K562 (cell line): ENCODE measurements around the gene ZNHIT3. TPM values are rescaled to one million over a fixed set of nuclear protein-coding genes. Genes with fewer than 3 reads are reported as not detected.

Experiments
- ARNT ChIP-seq, 2 experiments: fragments of 450-650 bp; IDR thresholded peaks; 2 replicates each; pipeline ENCODE4 v1.6.1; 2016; ENCODE audit warnings: mild to moderate bottlenecking in 1 of 2
- CBX3 ChIP-seq, 2 experiments: IDR thresholded peaks; 1 replicate in 1 of 2; 2 replicates in 1 of 2; pipeline ENCODE4 v1.6.1; 2012; ENCODE audit warnings: inconsistent platforms in 2 of 2, low read length in 2 of 2, borderline replicate concordance in 1 of 2, control low read depth in 1 of 2
- CHD4 ChIP-seq: fragments of 200-600 bp; sonication (generic); IDR thresholded peaks from 3 replicates; pipeline ENCODE4 v1.6.1; 2012; ENCODE audit warnings: low read depth, mild to moderate bottlenecking, mixed read lengths, low read length, inconsistent platforms; ENCODE audit not compliant: insufficient read depth, insufficient replicate concordance, poor library complexity, severe bottlenecking
- CREM ChIP-seq: IDR thresholded peaks from 2 replicates; pipeline ENCODE4 v1.6.1; 2014; ENCODE audit warnings: antibody characterized with exemption, low read depth
- CTBP1 ChIP-seq: fragments of 450-650 bp; IDR thresholded peaks from 2 replicates; pipeline ENCODE4 v1.6.1; 2016; ENCODE audit warnings: borderline replicate concordance
- FOXM1 ChIP-seq, 2 experiments: fragments of 450-650 bp in 1 of 2; sonication (generic) in 1 of 2; formaldehyde crosslinking in 1 of 2; IDR thresholded peaks; 2 replicates each; pipeline versions ENCODE4 v1.6.1 to v1.9.0; 2017 to 2022; ENCODE audit warnings: low read depth in 2 of 2, mild to moderate bottlenecking in 2 of 2, missing genetic modification reagents in 1 of 2, moderate library complexity in 1 of 2
- HDAC1 ChIP-seq, 2 experiments: fragments of 450-650 bp; IDR thresholded peaks; 2 replicates each; pipeline ENCODE4 v1.6.1; 2016 to 2017; ENCODE audit warnings: inconsistent platforms in 1 of 2, mild to moderate bottlenecking in 1 of 2, moderate library complexity in 1 of 2
- HNRNPLL ChIP-seq: fragments of 200-400 bp; formaldehyde crosslinking; IDR thresholded peaks from 2 replicates; pipeline ENCODE4 v1.6.1; 2017; ENCODE audit warnings: low read length, low read depth, mild to moderate bottlenecking; ENCODE audit not compliant: poor library complexity, severe bottlenecking
- KDM1A ChIP-seq, 2 experiments: fragments of 450-650 bp; IDR thresholded peaks; 2 replicates each; pipeline ENCODE4 v1.6.1; 2016; ENCODE audit warnings: mild to moderate bottlenecking in 2 of 2
- MEIS2 ChIP-seq: fragments of 450-650 bp; IDR thresholded peaks from 2 replicates; pipeline ENCODE4 v1.6.1; 2014; ENCODE audit warnings: mild to moderate bottlenecking; ENCODE audit not compliant: partially characterized antibody
- NFXL1 ChIP-seq: fragments of 450-650 bp; formaldehyde crosslinking; IDR thresholded peaks from 2 replicates; pipeline ENCODE4 v1.4.0; 2021; ENCODE audit warnings: mild to moderate bottlenecking
- PHF20 ChIP-seq: fragments of 450-650 bp; IDR thresholded peaks from 2 replicates; pipeline ENCODE4 v1.6.1; 2018; ENCODE audit not compliant: partially characterized antibody
- RNF2 ChIP-seq: sonication (generic); IDR thresholded peaks from 2 replicates; pipeline ENCODE4 v1.6.1; 2016
- TAF1 ChIP-seq: IDR thresholded peaks from 2 replicates; pipeline ENCODE4 v1.6.1; 2011; ENCODE audit warnings: mild to moderate bottlenecking, low read length, moderate library complexity; ENCODE audit not compliant: insufficient read depth, control insufficient read depth, severe bottlenecking; ENCODE audit errors: extremely low read depth
- TEAD4 ChIP-seq, 2 experiments: sonication (generic) in 1 of 2; formaldehyde crosslinking in 1 of 2; IDR thresholded peaks; 2 replicates each; pipeline versions ENCODE4 v1.6.1 to v1.8.0; 2012 to 2022; ENCODE audit warnings: borderline replicate concordance in 1 of 2, inconsistent platforms in 1 of 2, low read length in 1 of 2, mild to moderate bottlenecking in 1 of 2, missing genetic modification reagents in 1 of 2
- ZBTB8A ChIP-seq: fragments of 450-650 bp; IDR thresholded peaks from 2 replicates; pipeline ENCODE4 v1.6.1; 2018; ENCODE audit warnings: mild to moderate bottlenecking, moderate library complexity; ENCODE audit not compliant: partially characterized antibody
- ZNF518B ChIP-seq: fragments of 250-450 bp; sonication (Bioruptor Pico); IDR thresholded peaks from 2 replicates; pipeline ENCODE4 v1.5.0; 2021; ENCODE audit warnings: mild to moderate bottlenecking, moderate library complexity
- polyA plus RNA-seq, 8 experiments: library from polyadenylated mRNA; depleted of rRNA in 4 of 8; stranded (reverse) in 5 of 8; unstranded in 3 of 8; fragments of >200 nt; fragmentation: Nextera tagmentation in 2 of 8; fragmentation: Illumina TruSeq in 1 of 8; extraction: Ambion mirVana in 2 of 8; extraction: Trizol in 1 of 8; gene quantifications; 2 replicates each; pipeline versions ENCODE4 v1.2.1 to v1.2.3, GENCODE V29; 2011 to 2014; ENCODE audit warnings: inconsistent platforms in 1 of 8, missing spikeins in 1 of 8
- total RNA-seq, 7 experiments: library from RNA; depleted of rRNA in 6 of 7; stranded (reverse); fragments of >200 nt in 6 of 7; fragmentation: Illumina TruSeq in 2 of 7; extraction: Trizol in 2 of 7; gene quantifications; 2 replicates each; pipeline versions ENCODE4 v1.2.1 to v1.2.3, GENCODE V29; 2011 to 2021; ENCODE audit warnings: low replicate concordance in 1 of 7
- TF ChIP-seq, protein P1 (sequence below): sonication (generic); formaldehyde crosslinking; IDR thresholded peaks from 2 replicates; pipeline ENCODE4 v1.8.0; 2022; ENCODE audit warnings: mild to moderate bottlenecking, missing genetic modification reagents

Gene ZNHIT3
- total and polyA plus RNA-seq, 9 of the 15 experiments (the other 6 are each of a cell fraction or from before 2014, with no cell fraction given) = 45.0 to 300 (median 88.4) TPM

DNA sequence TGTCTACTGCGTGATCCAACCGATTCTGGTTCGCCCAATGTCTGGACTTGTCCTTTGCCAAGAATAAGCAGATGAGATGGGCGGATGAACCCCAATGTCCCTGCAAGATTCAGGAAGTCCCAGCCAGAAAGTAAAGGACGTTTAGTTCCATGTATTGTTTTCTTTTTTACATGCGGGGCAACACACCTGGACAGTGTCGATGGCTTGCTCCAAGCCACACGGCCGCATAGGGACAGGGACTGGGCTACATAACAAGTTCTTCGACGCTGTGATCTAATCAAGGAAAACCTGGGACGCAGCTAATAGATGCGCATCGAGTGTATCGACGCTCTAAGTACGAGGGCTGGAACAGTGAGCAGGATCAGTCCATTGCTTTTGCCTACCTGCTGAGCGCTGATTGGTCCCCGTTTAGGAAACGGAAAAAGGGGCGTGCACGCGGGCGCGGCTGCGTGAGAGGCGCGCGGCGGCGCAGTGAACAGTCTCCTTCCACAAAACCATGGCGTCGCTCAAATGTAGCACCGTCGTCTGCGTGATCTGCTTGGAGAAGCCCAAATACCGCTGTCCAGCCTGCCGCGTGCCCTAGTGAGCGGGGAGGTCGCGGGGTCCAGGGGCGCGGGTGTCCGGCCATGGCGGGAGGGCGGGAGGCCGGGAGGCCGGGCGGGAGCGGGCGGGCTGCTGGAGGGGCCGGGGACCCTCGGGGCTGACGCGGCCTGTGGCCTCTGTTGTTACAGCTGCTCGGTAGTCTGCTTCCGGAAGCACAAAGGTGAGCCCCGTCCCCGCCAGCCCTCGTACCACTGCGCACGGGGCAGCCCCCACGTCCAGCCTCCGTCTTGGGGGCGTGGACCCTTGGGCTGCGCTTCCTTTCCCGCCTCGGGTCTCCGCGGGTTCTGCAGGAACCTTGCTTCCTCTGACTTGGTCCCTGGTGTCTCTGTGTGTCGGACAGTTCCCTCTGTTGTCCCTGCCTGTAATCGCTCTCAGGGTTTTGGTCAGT lies at the start of gene ZNHIT3 (continued):
- TF ChIP-seq CHD4 (no peak), RNF2 (peak; percentile 51; the same call in 1 of the 2 replicates), MEIS2 (peak; percentile 42), CTBP1 (peak; percentile 95), FOXM1 (IDR thresholded peaks at IDR 0.05; ENCODE audit: low read depth) (peak; percentile 59; the same call in 1 of the 2 replicates), FOXM1 (CRISPR knock-in tag; IDR thresholded peaks at IDR 0.05; ENCODE audit: low read depth) (no peak), ZBTB8A (no peak), TEAD4 (IDR thresholded peaks at IDR 0.05; ENCODE audit: low read length) (no peak), TEAD4 (CRISPR knock-in tag; IDR thresholded peaks at IDR 0.05; ENCODE audit: borderline replicate concordance) (no peak), CBX3 (IDR thresholded peaks at IDR 0.05; ENCODE audit: borderline replicate concordance in 1 of 2, low read length in 2 of 2) (0 out of 3 replicates have a peak, but pooled peaks of 1 of the 2 experiments have one; percentile 52), ZNF518B (CRISPR knock-in tag) (no peak), PHF20 (peak; percentile 86), CREM (peak; percentile 90), KDM1A (IDR thresholded peaks at IDR 0.05) (peak in 1 of 2 experiments; percentile 56; a peak in 2 of 4 replicates), HNRNPLL (peak; percentile 91), ARNT (IDR thresholded peaks at IDR 0.05) (no peak), NFXL1 (no peak), HDAC1 (IDR thresholded peaks at IDR 0.05) (peak in 1 of 2 experiments; percentile 77; a peak in 2 of 4 replicates), TAF1 (peak; percentile 70)
- TF ChIP-seq, protein P1, sequence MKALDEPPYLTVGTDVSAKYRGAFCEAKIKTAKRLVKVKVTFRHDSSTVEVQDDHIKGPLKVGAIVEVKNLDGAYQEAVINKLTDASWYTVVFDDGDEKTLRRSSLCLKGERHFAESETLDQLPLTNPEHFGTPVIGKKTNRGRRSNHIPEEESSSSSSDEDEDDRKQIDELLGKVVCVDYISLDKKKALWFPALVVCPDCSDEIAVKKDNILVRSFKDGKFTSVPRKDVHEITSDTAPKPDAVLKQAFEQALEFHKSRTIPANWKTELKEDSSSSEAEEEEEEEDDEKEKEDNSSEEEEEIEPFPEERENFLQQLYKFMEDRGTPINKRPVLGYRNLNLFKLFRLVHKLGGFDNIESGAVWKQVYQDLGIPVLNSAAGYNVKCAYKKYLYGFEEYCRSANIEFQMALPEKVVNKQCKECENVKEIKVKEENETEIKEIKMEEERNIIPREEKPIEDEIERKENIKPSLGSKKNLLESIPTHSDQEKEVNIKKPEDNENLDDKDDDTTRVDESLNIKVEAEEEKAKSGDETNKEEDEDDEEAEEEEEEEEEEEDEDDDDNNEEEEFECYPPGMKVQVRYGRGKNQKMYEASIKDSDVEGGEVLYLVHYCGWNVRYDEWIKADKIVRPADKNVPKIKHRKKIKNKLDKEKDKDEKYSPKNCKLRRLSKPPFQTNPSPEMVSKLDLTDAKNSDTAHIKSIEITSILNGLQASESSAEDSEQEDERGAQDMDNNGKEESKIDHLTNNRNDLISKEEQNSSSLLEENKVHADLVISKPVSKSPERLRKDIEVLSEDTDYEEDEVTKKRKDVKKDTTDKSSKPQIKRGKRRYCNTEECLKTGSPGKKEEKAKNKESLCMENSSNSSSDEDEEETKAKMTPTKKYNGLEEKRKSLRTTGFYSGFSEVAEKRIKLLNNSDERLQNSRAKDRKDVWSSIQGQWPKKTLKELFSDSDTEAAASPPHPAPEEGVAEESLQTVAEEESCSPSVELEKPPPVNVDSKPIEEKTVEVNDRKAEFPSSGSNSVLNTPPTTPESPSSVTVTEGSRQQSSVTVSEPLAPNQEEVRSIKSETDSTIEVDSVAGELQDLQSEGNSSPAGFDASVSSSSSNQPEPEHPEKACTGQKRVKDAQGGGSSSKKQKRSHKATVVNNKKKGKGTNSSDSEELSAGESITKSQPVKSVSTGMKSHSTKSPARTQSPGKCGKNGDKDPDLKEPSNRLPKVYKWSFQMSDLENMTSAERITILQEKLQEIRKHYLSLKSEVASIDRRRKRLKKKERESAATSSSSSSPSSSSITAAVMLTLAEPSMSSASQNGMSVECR (CRISPR knock-in tag) = peak; percentile 56; the same call in 1 of the 2 replicates
